Upper lobe of left lung (tissue), 6 donors: ENCODE results near the gene DOCK1. TPM values are rescaled to one million over a fixed set of nuclear protein-coding genes. Genes with fewer than 3 reads are reported as not detected.
A peak's percentile ranks its signal among the peaks of the same experiment; 100 is the strongest.

Source experiments
- ATAC-seq, 2 donors: fragments of 200-7000 bp; cut with Tn5 transposase; one replicate each; pipeline ENCODE4 v1.9.1; 2022; ENCODE audit warnings: mild to moderate bottlenecking in 2 of 2, moderate library complexity in 2 of 2; ENCODE audit not compliant: low FRiP score in 2 of 2
- DNase-seq, 2 donors: peaks; one replicate each; pipeline ENCODE4 v3.0.0-alpha.2; 2019 to 2020
- H3K27ac ChIP-seq, 4 donors: fragments of 200-600 bp; sonication (generic); one replicate each; pipeline ENCODE4 v1.5.1; 2016 to 2019
- H3K27me3 ChIP-seq, 4 donors: fragments of 200-600 bp; sonication (generic); one replicate each; pipeline ENCODE4 v1.5.1; 2017 to 2019
- H3K36me3 ChIP-seq, 4 donors: fragments of 200-600 bp; sonication (generic); one replicate each; pipeline ENCODE4 v1.5.1; 2016 to 2019
- H3K4me1 ChIP-seq, 4 donors: fragments of 200-600 bp; sonication (generic); one replicate each; pipeline ENCODE4 v1.5.1; 2018 to 2019
- H3K4me3 ChIP-seq, 4 donors: fragments of 200-600 bp; sonication (generic); one replicate each; pipeline ENCODE4 v1.5.1; 2017 to 2019; ENCODE audit warnings: mild to moderate bottlenecking in 2 of 4, moderate library complexity in 1 of 4
- H3K9me3 ChIP-seq, 4 donors: fragments of 200-600 bp; sonication (generic); one replicate each; pipeline ENCODE4 v1.5.1; 2018 to 2019
- EP300 ChIP-seq, 4 donors: sonication (generic); formaldehyde crosslinking; IDR thresholded peaks; one replicate each; pipeline ENCODE4 v1.5.1; 2017; ENCODE audit warnings: antibody characterized with exemption in 4 of 4, control low read depth in 2 of 4
- POLR2A ChIP-seq, 4 donors: fragments of 450-650 bp; IDR thresholded peaks; one replicate each; pipeline ENCODE4 v1.5.1; 2016 to 2017; ENCODE audit warnings: antibody characterized with exemption in 4 of 4, mild to moderate bottlenecking in 2 of 4
- POLR2AphosphoS5 ChIP-seq, 2 donors: sonication (generic); formaldehyde crosslinking; IDR thresholded peaks; one replicate each; pipeline ENCODE4 v1.5.1; 2017; ENCODE audit warnings: antibody characterized with exemption in 2 of 2
- WGBS, 2 donors: methylation state at CpG; one replicate each; pipeline ENCODE4 v1.1.5; 2017 to 2018; 5-methylcytosine and 5-hydroxymethylcytosine counted together
- total RNA-seq, 6 donors: library from RNA; depleted of rRNA in 4 of 6; stranded (reverse); fragments of >200 nt in 4 of 6; gene quantifications; one replicate each; pipeline versions ENCODE4 v1.1.0 to v1.2.1, GENCODE V29; 2016 to 2021
- TF ChIP-seq, protein P1 (sequence below), 6 experiments: fragments of 450-650 bp in 4 of 6; fragments of 200-600 bp in 2 of 6; sonication (generic) in 2 of 6; IDR thresholded peaks; one replicate each; pipeline ENCODE4 v1.5.1; 2016 to 2019; ENCODE audit warnings: antibody characterized with exemption in 6 of 6
- donor health status: DM: no; HTN: no; CAD: no; lungs with moderate emphysema.
- donor health status: DM: no; HTN: yes; CAD: no; lungs with severe emphysema.

Gene DOCK1
- total RNA-seq, 6 donors from 2014 or later = 37.5 to 63.9 (median 45.8) TPM

- DNase-seq (no peak), ATAC-seq (no peak)
- no peak overlapping the region for H3K4me3 ChIP-seq
- no peak for TF ChIP-seq EP300 (IDR thresholded peaks at IDR 0.05)
- TF ChIP-seq, protein P1, sequence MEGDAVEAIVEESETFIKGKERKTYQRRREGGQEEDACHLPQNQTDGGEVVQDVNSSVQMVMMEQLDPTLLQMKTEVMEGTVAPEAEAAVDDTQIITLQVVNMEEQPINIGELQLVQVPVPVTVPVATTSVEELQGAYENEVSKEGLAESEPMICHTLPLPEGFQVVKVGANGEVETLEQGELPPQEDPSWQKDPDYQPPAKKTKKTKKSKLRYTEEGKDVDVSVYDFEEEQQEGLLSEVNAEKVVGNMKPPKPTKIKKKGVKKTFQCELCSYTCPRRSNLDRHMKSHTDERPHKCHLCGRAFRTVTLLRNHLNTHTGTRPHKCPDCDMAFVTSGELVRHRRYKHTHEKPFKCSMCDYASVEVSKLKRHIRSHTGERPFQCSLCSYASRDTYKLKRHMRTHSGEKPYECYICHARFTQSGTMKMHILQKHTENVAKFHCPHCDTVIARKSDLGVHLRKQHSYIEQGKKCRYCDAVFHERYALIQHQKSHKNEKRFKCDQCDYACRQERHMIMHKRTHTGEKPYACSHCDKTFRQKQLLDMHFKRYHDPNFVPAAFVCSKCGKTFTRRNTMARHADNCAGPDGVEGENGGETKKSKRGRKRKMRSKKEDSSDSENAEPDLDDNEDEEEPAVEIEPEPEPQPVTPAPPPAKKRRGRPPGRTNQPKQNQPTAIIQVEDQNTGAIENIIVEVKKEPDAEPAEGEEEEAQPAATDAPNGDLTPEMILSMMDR (IDR thresholded peaks at IDR 0.05) = no peak
- no peak for TF ChIP-seq POLR2AphosphoS5 (IDR thresholded peaks at IDR 0.05)
- TF ChIP-seq POLR2A (IDR thresholded peaks at IDR 0.05) = no peak
- peaks cover 0 to 30% (median 13%) of the 10 kb centered on the region in 4 donors for H3K36me3 ChIP-seq
- H3K27me3 ChIP-seq = no peaks in the 10 kb centered on the region
- H3K9me3 ChIP-seq = no peaks in the 10 kb centered on the region
- H3K27ac ChIP-seq = no peak overlapping the region
- H3K4me1 ChIP-seq = no peaks in the 10 kb centered on the region
- WGBS, 2 donors = 48 to 65% methylated on average over 3 of the region's 3 CpGs
These were observed 470.2 kb downstream of the DOCK1 start for GRCh38 chr10:127375461-127375860.

GRCh38 chr10:127376071-127376470 is 470.8 kb downstream of the DOCK1 start:
- no peaks in the 10 kb centered on the region for H3K9me3 ChIP-seq
- H3K27ac ChIP-seq = no peak overlapping the region
- no peaks in the 10 kb centered on the region for H3K4me1 ChIP-seq
- peaks cover 0 to 30% (median 13%) of the 10 kb centered on the region in 4 donors for H3K36me3 ChIP-seq
- 86 to 88% methylated on average over 2 of the region's 2 CpGs for WGBS, 2 donors
- H3K27me3 ChIP-seq = no peaks in the 10 kb centered on the region
- ATAC-seq (no peak), DNase-seq (no peak)
- H3K4me3 ChIP-seq = no peak overlapping the region
- TF ChIP-seq POLR2A (IDR thresholded peaks at IDR 0.05) (no peak), EP300 (IDR thresholded peaks at IDR 0.05) (no peak), POLR2AphosphoS5 (IDR thresholded peaks at IDR 0.05) (no peak)
- TF ChIP-seq, protein P1 (IDR thresholded peaks at IDR 0.05) = no peak

DNA sequence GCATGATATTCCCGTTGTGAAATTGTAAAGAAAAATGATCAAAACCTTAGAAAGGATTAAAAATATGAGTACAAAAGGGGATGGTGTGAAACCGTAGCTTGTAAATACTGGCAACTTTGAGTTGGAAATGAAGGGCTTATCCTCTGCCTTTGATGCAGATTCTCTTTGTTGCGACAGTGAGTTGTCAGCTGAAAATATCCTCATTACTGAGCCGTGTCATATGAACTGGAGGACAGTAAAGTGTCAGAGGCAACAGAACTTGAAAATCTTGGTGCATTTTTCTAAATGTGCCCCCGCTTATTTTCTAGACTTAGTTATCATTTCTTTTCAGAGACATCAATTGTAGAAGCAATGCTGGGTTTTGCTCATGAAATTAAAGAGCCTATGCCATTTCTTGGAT is 473.4 kb downstream of the DOCK1 start:
- no peak overlapping the region for H3K27ac ChIP-seq
- DNase-seq = no peak
- TF ChIP-seq POLR2AphosphoS5 (IDR thresholded peaks at IDR 0.05) (no peak), POLR2A (IDR thresholded peaks at IDR 0.05) (no peak), EP300 (IDR thresholded peaks at IDR 0.05) (no peak)
- TF ChIP-seq, protein P1 (IDR thresholded peaks at IDR 0.05) = no peak
- 93 to 95% methylated on average over 5 of the region's 5 CpGs for WGBS, 2 donors
- no peak overlapping the region for H3K4me3 ChIP-seq
- no peaks in the 10 kb centered on the region for H3K9me3 ChIP-seq
- H3K4me1 ChIP-seq = no peaks in the 10 kb centered on the region
- ATAC-seq = no peak
- no peaks in the 10 kb centered on the region for H3K27me3 ChIP-seq
- H3K36me3 ChIP-seq = peaks cover 0 to 35% (median 16%) of the 10 kb centered on the region in 4 donors

DNA sequence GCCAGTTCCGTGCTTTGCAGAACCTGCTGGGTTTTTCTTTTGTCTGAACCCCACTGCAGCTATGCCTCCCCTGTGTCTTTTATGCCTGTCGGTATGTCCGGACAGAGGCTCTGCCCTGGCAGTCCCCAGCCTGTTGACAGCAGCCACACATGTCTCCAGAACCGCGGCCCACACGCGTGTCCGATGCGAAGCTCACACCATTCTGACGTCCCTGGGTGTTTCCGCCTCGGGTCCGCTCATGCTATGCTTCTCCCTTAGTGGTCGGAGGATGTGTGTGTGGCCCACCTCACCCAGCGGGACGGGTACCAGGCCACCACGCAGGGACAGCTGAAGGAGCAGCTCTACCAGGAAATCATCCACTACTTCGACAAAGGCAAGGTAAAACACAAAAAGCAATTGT is 479.3 kb downstream of the DOCK1 start:
- 88 to 91% methylated on average over 17 to 18 of the region's 18 CpGs for WGBS, 2 donors
- peaks cover 0 to 20% (median 4%) of the 10 kb centered on the region in 4 donors for H3K36me3 ChIP-seq
- no peak overlapping the region for H3K4me3 ChIP-seq
- no peaks in the 10 kb centered on the region for H3K9me3 ChIP-seq
- DNase-seq = peak in 1 of 2 donors; percentile 34
- no peaks in the 10 kb centered on the region for H3K27me3 ChIP-seq
- TF ChIP-seq, protein P1 (IDR thresholded peaks at IDR 0.05) = no peak
- no peak for TF ChIP-seq POLR2AphosphoS5 (IDR thresholded peaks at IDR 0.05)
- TF ChIP-seq POLR2A (IDR thresholded peaks at IDR 0.05) = no peak
- no peak for TF ChIP-seq EP300 (IDR thresholded peaks at IDR 0.05)
- H3K27ac ChIP-seq = no peak overlapping the region
- no peak for ATAC-seq
- H3K4me1 ChIP-seq = no peaks in the 10 kb centered on the region

- no peak for TF ChIP-seq EP300 (IDR thresholded peaks at IDR 0.05)
- no peak for TF ChIP-seq POLR2AphosphoS5 (IDR thresholded peaks at IDR 0.05)
- TF ChIP-seq, protein P1 (IDR thresholded peaks at IDR 0.05) = no peak
- no peak for TF ChIP-seq POLR2A (IDR thresholded peaks at IDR 0.05)
- Histone ChIP-seq H3K4me1 (no peaks in the 10 kb centered on the region), H3K36me3 (peaks cover 0 to 20% (median 4%) of the 10 kb centered on the region in 4 donors), H3K9me3 (no peaks in the 10 kb centered on the region), H3K27me3 (no peaks in the 10 kb centered on the region), H3K4me3 (no peak overlapping the region), H3K27ac (no peak overlapping the region)
- ATAC-seq (no peak), DNase-seq (no peak)
- WGBS, 2 donors = 94% methylated on average over 3 of the region's 3 CpGs
These were observed 479.8 kb downstream of the DOCK1 start for GRCh38 chr10:127385066-127385465.
